GM11168 (cell line): Measurements from ENCODE around the gene TNFRSF1A.
"Not testable (repeated sequence)": the region's sequence is repeated elsewhere in the genome, so short reads cannot be mapped to it uniquely, and the experiment has no call there.

Experiments
- in situ Hi-C: fragments of 300-500 bp; cut with MboI; formaldehyde crosslinking; loops from one replicate; pipeline ENCODE4 v1.12.0; 2022; ENCODE audit warnings: low sequenced_read_pairs; ENCODE audit not compliant: unreplicated experiment

Gene TNFRSF1A

DNA sequence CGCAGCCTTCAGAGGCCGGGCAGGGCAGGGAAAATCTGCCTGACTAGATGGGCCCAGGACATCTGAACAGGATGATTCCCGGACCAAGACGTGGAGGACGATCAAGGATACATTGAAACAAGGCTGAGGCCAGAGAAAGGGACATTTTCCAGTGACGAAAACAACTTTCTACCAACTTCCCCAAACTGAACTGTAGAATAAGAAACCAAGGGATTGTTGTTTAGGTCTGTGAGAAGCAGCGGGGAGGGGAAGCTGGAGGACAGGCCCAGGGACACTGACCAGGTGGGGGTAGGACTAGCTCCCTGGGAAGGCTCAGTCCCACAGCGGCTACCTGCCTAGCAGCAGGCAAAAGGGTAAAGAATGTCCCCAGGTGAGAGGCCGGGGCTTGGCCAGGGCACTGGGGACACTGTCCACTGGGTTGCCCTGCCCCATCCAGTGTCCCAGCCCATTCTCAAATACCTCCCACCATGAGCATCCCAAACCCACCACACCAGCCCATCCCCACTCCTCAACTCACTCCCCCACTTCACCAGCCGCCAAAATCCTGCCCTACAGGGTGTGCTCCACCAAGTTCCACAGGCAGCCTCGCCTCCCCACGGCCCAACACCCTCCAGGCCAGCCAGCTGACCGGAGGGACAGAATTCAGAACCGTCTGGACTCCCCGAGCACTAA, 995 bp downstream of the TNFRSF1A start:
- in situ Hi-C loops = no loop called here

DNA sequence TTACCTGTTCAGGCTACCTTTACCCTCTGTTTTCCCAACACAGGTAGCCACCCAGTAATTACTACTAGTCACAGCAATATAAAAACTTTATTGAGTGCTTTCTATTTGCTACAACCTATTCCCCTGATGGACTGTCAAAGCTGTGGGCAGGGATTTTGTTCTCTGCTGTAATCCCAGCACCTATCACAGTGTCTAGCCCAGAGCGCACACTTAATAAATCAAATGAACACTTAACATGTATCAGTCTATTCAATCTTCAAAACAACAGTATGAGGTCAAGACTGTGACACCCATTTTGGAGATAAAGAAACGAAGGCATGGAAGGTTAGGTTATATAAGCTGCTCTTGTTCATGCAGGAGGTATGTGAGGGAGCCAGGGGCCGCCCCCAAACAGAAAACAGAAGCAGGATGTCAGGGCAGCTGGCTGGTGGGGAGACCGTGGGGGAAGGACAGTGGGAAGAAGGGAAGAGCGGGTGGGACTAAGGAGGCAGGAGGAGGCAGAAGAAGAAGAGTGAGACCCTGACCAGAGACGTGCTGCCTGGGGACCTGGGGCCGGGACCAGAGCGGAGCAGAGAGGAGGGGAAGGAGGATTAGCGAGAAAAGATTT, 1.7 kb downstream of the TNFRSF1A start:
- in situ Hi-C loops = no loop called here

DNA sequence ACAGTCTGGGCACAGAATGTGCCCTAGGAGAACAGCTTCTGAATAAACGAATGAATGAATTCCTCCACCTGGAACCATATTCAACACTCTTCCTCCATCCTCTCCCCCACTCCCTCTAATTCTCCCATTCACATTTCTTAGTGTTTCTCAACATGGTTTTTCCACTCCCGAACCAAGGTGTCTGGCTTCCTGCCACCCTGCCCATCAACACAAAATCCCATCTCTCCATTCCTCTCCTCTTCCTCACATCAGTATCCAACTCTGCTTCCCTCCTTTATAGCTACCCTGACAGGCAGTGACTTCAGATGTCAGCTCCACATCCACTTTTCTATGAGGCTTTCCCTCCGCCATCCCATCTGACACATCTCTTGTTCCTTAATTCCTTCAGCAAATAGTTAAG, 2.9 kb downstream of the TNFRSF1A start:
- in situ Hi-C loops = no loop called here

DNA sequence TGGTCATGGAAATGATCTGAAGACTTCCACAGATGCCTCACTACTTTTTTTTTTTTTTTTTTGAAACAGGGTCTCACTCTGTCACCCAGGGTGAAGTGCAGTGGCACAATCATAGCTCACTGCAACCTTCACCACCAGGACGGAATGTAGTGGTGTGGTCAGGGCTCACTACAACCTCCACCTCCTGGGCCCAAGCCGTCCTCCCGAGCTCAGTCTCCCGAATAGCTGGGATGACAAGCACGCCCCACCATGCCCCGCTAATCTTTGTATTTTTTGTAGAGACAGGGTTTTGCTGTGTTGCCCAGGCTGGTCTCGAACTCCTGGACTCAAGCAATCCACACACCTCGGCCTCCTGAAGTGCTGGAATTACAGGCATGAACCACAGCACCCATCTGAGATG, 3.3 kb downstream of the TNFRSF1A start:
- in situ Hi-C loops = not testable (repeated sequence)

DNA sequence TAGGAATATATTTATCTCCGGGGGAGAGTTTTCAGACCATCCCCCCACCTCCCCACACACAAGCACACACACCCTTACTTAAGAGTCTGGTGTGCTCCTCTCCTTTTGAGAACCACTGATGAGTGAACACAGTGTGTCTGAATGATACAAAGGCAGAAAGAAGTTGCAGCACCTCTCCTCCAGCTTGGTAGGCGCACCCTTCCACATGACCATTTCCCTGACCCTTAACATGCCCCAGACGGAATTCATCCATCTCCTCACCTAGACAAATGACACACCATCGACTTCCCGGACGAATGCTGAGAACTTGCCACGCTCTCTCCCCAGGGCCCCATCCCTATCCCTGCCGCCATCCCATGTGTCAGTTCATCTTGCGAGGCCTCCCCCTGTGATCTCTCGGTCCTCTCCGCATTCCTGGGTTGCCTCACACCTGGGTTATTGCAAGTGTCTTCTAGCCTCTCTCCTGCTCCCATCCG, 3.9 kb downstream of the TNFRSF1A start:
- in situ Hi-C loops = no loop called here

DNA sequence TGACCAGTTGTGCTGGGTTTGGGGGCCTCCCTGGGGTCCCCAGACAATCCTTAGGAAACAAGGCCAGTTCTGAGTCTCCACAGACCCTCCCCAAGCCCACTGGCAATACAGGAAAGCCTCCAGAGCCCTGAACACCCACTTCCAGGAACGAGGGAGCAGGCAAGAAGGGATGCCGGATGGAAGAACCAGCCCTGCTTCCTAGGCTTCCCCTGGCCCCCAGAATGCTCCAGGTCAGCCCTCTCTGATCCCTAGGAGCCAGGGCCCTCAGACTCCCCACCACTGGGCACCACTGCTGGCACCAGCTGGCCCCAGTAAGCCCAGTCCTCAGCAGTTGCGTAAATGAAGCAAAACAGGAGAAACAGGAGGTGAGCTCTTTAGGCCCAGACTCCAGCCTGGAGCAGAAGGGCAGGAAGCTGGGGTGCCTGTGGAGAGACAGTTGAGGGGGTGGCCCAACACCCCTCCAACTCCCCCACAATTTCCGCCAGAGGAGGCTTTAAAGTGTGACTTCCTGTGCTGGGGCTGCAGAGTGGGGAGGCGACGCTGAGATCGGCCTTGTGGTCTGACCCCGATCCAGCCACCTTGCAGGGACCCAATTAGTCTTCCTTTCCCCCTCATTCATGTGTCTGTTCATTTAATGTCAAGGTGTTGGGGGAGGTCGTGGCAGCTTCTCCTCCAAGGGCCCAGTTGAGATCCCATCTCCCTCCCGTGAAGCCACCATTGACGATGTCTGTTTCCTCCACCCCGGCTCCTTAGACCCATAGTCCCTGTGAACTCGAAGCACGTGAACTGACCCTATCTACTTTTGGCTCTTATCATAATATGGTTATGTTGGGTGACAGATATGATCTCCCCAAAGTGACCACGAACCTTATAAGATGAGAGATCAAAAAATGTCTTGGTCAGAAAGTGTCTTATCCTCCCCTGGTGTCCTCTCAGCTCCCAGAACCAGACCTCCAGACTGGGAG, 4.7 kb downstream of the TNFRSF1A start:
- in situ Hi-C loops = no loop called here

DNA sequence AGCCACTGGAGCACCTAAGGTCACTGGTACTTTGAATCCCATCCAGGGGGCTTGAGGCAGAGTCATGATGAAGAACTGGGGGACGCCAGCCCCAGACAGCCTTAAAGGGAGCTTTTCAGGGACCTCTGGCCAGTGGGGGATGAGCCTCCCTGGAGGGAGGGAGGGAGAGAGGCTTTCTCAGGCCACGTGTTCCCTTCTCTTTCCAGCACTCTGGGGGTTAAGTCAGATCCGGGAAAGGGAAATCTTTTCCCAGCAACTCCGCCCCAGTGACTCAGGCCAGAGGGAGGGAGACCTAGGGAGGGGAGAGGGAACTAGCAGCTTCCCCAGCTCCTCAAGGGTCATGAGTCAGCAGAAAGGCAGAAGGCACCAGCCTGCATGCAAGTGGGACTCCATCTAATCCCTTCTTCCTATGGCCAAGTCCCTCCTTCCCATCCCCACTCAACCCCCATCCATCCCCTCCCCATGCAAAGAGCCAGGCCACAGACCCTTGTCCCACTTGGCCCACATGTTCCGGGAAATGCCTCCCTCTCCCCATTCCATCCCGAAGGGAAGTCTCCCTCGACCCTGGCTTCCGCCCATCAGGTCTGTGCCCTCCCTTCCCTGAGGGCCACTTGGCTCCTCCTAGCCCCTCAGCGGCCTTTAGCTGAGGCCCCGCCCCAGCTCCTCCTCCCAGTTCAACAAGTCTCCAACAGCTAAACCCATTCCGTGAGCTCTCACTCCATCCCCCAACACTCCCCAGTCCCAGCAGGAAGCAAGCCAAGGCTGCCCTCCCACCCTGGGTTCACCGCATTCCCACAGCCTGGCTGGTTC, 5.6 kb downstream of the TNFRSF1A start:
- in situ Hi-C loops = no loop called here

DNA sequence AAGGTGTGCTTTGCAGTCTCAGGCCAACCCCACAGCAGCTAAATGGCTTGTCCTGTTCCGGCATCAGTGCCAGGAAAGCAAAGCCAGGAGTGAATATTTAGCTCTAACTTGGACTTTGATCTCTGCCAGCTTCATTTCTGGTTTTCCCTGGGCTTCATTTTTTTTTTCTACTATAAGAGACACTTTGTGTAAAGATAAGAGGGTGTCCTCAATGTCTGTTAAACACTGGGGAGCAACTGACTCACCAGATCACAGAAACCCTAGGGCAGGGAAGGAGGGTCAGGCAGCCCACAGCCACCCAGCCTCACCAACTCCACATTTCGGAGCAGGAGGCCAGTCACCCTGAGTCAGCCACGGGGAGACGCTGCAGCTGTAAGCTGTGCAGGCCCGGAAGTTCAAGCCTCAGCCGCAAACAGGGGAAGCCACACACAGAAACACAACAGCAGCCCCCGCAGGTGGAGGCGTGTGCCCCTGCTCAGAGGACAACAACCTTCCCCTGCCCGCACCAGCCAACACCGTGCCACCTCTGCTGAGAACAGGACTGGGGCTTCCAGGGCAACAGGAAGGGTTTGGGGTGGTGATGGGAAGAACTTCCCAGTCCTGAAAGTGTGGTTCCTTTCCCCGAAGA, 6.3 kb downstream of the TNFRSF1A start:
- in situ Hi-C loops = no loop called here

DNA sequence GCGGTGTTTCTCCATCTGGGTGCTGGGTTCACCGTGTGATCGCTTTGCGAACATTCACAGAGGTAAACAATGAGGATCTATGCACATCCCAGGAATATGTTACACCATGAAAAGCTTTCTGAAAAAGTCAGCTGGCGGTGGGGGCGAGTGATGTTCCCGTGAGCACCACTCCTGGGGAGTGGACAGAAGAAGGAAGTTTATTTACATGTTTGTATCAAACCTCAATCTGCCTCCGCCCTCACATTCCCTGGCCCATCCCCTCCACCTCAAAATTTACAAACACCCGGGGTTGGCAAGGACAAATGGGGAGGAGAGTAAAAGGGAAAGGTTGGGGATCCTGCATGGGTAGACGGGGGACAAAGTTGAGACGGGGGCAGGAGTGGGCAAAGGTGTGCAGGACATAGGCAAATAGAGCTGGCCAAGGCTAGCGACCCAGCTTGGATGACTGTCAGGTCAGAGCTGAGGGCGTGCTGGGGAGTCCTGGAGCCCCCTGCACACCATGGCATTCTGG, 6.9 kb downstream of the TNFRSF1A start:
- in situ Hi-C loops = no loop called here

DNA sequence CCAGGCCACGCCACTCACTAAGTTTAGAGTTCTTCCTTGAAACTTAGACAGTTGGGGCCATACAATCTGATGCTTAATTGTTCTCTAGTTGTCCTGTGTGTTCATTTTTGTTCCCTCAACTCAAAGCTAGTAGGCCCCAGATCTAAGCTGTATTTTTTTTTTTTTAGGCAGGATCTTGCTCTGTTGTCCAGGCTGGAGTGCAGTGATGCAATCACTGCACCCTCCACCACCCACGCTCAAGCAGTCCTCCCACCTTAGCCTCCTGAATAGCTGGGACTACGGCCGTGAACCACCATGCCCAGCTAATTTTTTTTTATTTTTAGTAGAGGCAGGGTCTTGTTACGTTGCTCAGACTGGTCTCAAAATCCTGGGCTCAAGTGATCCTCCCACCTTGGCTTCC, 7.5 kb downstream of the TNFRSF1A start:
- in situ Hi-C loops = no loop called here

DNA sequence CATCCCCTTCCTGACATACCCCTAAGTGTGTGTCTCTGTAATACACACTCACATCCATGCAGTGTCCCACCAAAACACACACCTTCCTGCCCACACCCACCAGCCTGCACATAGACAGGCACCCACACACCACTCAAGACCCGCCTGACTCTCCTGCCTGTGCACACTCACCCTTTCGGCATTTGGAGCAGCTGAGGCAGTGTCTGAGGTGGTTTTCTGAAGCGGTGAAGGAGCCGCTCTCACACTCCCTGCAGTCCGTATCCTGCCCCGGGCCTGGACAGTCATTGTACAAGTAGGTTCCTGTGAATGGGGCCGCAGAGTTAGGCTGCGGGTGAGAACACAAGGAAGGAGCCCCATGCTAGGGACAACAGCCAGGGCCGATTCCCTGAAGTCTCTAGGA, 8.3 kb downstream of the TNFRSF1A start:
- in situ Hi-C loops = no loop called here

DNA sequence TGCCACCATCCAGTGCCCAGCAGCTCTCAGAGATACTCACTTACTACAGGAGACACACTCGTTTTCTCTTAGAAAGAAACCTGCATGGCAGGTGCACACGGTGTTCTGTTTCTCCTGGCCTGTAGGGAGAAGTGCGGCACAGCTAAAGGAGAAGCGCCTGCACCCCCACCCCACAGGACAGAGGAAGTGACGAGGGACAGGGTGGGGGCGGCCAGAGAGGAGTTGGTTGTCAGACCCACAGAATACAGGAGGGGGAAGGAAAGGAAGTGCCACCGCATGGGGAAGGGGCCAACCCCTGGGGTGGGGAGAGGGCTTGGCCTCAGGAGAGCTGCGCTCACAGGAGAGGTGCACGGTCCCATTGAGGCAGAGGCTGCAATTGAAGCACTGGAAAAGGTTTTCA, 8.8 kb downstream of the TNFRSF1A start:
- in situ Hi-C loops = no loop called here

DNA sequence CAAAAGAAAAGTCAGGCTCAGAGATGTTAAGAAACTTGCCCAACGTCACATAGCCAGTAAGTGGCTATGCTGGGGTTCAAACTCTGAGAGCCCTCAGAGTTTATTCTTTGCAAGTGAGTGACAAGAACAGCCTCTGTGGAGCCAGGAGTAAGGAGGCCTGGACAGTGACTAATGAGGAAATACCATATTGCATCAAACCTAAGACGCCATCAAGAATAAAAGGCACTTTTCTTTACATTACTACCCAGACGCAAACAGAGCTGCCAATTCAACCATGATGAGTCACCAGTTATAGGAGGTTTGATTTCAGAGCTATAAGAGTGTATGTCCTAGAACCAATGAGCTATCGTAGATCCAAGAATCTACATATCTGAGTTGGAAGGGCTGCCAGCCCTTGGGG, 9.4 kb downstream of the TNFRSF1A start:
- in situ Hi-C loops = no loop called here

DNA sequence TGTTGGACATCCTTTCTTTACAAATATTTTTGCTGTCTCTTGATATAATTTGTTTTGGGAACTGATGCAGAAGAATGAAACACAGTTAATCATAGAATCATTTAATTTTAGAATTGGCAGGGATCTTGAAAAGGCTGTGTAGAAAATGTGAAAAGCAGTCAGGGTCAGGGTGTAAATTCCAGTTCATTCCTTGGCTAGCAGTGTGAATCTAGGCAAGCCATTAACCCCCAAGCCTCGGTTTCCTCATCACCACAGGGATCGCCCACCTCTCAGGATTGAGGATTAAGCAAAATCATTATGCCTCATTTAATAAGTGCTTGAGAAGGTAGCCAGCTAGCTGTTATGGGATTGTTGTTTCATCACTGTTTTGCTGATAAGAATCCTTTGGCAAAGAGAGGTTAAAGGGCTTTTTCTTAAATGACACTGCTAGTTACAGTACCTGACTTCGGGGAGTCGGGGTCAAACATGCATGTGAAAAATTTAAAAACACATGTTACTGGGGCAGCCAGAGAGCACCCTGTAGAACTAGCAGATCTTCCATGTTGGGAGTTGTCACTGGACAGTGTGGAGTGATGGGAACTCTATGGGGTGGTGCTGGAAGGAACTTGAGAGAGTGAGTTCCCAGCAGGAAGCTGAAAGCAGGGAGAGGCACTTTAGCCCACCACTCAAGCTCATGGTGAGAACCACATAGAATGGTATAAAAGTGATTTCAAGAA, 10.7 kb downstream of the TNFRSF1A start:
- in situ Hi-C loops = no loop called here

DNA sequence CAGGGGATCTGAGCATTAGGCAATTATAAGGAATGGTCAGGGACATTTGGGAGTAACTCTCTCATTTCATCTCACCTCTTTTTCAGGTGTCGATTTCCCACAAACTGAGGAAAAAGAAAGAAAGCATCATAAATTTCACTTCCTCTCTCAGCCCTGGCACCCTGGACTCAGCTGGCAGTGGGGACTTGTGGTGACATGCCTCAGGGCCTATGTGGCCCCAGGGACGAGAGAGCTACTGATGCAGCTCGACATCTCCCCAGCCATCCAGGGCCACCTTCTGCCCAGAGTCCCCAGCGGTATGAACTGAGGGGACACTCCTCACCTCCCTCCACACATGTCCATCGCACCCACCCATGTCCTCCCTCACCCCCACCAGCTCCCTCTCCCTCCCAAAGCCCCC, 11.7 kb downstream of the TNFRSF1A start:
- in situ Hi-C loops = no loop called here

DNA sequence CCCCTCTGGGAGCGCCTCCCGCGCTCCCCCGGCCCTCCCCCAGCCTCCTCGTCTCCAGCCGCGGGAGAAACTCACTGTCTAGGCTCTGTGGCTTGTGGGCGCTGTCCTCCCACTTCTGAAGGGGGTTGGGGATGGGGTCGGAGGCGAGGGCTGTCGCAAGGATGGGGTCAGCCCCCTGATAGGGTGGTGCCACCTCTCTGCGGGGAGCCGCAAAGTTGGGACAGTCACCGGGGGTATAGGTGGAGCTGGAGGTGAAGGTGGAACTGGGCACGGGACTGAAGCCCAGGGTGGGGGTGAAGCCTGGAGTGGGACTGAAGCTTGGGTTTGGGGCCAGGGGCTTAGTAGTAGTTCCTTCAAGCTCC, 12.2 kb downstream of the TNFRSF1A start:
- in situ Hi-C loops = no loop called here

DNA sequence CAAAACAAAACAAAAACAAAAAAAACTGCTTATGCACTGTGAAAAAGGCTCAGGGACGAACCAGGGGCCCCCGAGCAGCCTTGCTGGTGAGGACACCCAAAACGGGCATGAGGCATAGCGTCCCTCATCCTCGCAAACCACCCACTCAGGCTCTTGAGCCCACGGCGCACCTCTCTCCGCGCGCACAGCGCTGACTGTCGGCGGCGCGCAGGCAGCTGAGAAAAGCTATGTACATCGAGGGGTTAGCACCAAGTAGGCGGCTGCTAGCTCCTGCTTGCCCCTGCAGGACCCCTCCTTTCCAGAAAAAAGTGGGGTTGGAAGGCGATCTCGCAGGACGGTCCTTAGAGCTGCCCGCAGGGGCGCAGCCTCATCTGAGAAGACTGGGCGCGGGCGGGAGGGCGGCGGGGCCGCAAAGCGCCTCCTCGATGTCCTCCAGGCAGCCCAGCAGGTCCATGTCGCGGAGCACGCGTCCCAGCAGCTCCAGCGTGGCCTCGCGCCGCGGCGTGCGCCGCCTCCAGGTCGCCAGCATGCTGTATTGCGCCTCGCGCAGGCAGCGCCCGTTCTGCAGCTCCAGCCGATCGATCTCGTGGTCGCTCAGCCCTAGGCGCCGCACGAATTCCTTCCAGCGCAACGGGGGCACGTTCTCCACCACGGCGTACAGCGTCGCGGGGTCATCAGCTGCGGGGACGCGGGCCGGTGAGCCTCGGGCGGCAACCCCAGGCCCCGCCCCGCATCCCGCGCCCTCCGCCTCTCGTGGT, 12.8 kb downstream of the TNFRSF1A start:
- in situ Hi-C loops = no loop called here

DNA sequence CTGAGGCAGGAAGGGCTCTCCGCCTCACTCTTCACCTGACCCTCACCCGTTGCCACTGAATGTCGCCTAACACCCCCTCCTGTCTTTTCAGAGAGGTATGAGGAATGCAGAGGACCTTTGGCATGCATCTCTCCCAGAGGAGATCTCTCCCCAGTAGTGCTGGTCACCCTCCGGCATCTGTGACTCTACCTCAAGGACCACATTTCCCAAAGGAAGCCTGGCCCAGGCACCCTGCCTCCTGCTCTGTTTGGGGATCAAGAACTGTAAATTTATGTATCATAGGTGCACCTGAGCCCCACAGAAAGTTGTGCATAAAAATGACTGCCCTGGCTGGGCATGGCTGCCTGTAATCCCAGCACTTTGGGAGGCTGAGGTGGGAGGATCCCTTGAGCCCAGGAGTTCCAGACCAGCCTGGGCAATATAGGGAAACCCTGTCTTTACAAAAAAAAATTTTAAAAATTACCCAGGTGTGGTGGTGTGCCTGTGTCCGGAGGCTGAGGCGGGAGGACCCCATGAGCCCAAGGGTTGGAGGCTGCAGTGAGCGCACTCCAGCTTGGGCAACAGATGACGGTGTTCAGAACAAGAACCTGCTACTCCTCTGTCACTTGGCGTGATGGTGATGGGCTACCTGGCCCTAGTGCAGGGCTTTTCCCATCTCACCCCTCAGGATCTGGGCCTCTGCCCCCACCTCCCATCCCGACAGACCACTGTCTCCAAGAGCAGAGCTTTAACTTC, 13.7 kb downstream of the TNFRSF1A start:
- in situ Hi-C loops = no loop called here
